OCI-LY1 (cell line): Measurements from ENCODE around the gene AHCY.

ENCODE experiments used
- H2AFZ ChIP-seq: fragments of 200-600 bp; sonication (generic), shearing (Covaris generic); 2 replicates; pipeline ENCODE4 v1.6.0; 2014; ENCODE audit warnings: antibody characterized with exemption, mild to moderate bottlenecking, low read length
- H3F3A ChIP-seq: fragments of 200-600 bp; sonication (generic), shearing (Covaris generic); 2 replicates; pipeline ENCODE4 v1.6.0; 2014; ENCODE audit warnings: mild to moderate bottlenecking, antibody characterized with exemption, low read length, moderate library complexity; ENCODE audit not compliant: insufficient read depth
- H3K27ac ChIP-seq: fragments of 200-600 bp; sonication (generic); 2 replicates; pipeline ENCODE4 v1.5.1; 2014; ENCODE audit warnings: low read length, mixed run types, mild to moderate bottlenecking, low read depth; ENCODE audit not compliant: poor library complexity, severe bottlenecking
- H3K27me3 ChIP-seq: fragments of 200-600 bp; sonication (generic); 2 replicates; pipeline ENCODE4 v1.6.0; 2014; ENCODE audit warnings: antibody characterized with exemption, mild to moderate bottlenecking, low read length, moderate library complexity; ENCODE audit not compliant: insufficient read depth
- H3K36me3 ChIP-seq: fragments of 200-600 bp; sonication (generic); 2 replicates; pipeline ENCODE4 v1.6.1; 2014; ENCODE audit warnings: mild to moderate bottlenecking, antibody characterized with exemption, low read length, moderate library complexity, mixed read lengths; ENCODE audit not compliant: insufficient read depth
- H3K4me1 ChIP-seq: fragments of 200-600 bp; sonication (generic); 2 replicates; pipeline ENCODE4 v1.5.1; 2014; ENCODE audit warnings: mild to moderate bottlenecking, low read length, moderate library complexity; ENCODE audit not compliant: insufficient read depth, severe bottlenecking
- H3K4me2 ChIP-seq: fragments of 200-600 bp; sonication (generic), shearing (Covaris generic); 2 replicates; pipeline ENCODE4 v1.6.1; 2014; ENCODE audit warnings: low read length
- H3K4me3 ChIP-seq: fragments of 200-600 bp; sonication (generic); 2 replicates; pipeline ENCODE4 v1.5.1; 2014; ENCODE audit warnings: low read length, low read depth, mild to moderate bottlenecking, mixed read lengths; ENCODE audit not compliant: poor library complexity, severe bottlenecking
- H3K79me2 ChIP-seq: fragments of 200-600 bp; shearing (Covaris generic); 2 replicates; pipeline ENCODE4 v1.6.1; 2016; ENCODE audit warnings: mixed run types, low read length, mixed read lengths; ENCODE audit not compliant: insufficient read depth
- H3K9ac ChIP-seq: fragments of 200-600 bp; sonication (generic), shearing (Covaris generic); 2 replicates; pipeline ENCODE4 v1.6.1; 2014; ENCODE audit warnings: mild to moderate bottlenecking, low read length, mixed read lengths
- H3K9me2 ChIP-seq: fragments of 200-600 bp; sonication (generic), shearing (Covaris generic); 2 replicates; pipeline ENCODE4 v1.6.1; 2014; ENCODE audit warnings: low read depth, mild to moderate bottlenecking, low read length, mixed read lengths
- H3K9me3 ChIP-seq: fragments of 200-600 bp; shearing (Covaris generic); 2 replicates; pipeline ENCODE4 v1.6.1; 2014; ENCODE audit warnings: low read length, mixed read lengths
- H4K20me1 ChIP-seq: fragments of 200-600 bp; sonication (generic), shearing (Covaris generic); 2 replicates; pipeline ENCODE4 v1.6.0; 2016; ENCODE audit warnings: mild to moderate bottlenecking, low read length; ENCODE audit not compliant: insufficient read depth
- CTCF ChIP-seq: fragments of 200-600 bp; sonication (generic), shearing (Covaris generic); IDR thresholded peaks from 2 replicates; pipeline ENCODE4 v1.5.1; 2017; ENCODE audit warnings: mild to moderate bottlenecking, antibody characterized with exemption, low read length, moderate library complexity, mixed read lengths
- EZH2 ChIP-seq: fragments of 200-600 bp; sonication (generic), shearing (Covaris generic); IDR thresholded peaks from 2 replicates; pipeline ENCODE4 v1.8.0; 2017; ENCODE audit warnings: borderline replicate concordance, mixed run types, mild to moderate bottlenecking, antibody characterized with exemption, low read length, moderate library complexity, mixed read lengths

The AHCY gene

GRCh38 chr20:34285450-34285849 is 17.7 kb downstream of the AHCY start:
- H3K4me2 ChIP-seq, result no peak overlapping the region
- H3K4me3 ChIP-seq, result no peak overlapping the region
- H3K9me2 ChIP-seq, result no peaks in the 10 kb centered on the region
- no peaks in the 10 kb centered on the region for H3K79me2 ChIP-seq
- H3K27ac ChIP-seq, result no peak overlapping the region
- H3K36me3 ChIP-seq, result peaks cover 90% of the 10 kb centered on the region
- no peak overlapping the region for H3K9ac ChIP-seq
- no peaks in the 10 kb centered on the region for H3F3A ChIP-seq
- TF ChIP-seq CTCF (no peak), EZH2 (no peak)
- H3K27me3 ChIP-seq, result no peaks in the 10 kb centered on the region
- H2AFZ ChIP-seq, result no peak overlapping the region
- no peaks in the 10 kb centered on the region for H4K20me1 ChIP-seq
- H3K4me1 ChIP-seq, result no peaks in the 10 kb centered on the region
- H3K9me3 ChIP-seq, result no peaks in the 10 kb centered on the region

GRCh38 chr20:34283844-34284243 is 19.3 kb downstream of the AHCY start:
- Histone ChIP-seq H3K4me1 (no peaks in the 10 kb centered on the region), H3K4me2 (no peak overlapping the region), H2AFZ (no peak overlapping the region), H3K9ac (no peak overlapping the region), H3K4me3 (no peak overlapping the region), H3K36me3 (peaks cover 91% of the 10 kb centered on the region), H3F3A (no peaks in the 10 kb centered on the region), H3K27me3 (no peaks in the 10 kb centered on the region), H3K27ac (no peak overlapping the region), H3K9me3 (no peaks in the 10 kb centered on the region), H3K9me2 (no peaks in the 10 kb centered on the region), H3K79me2 (no peaks in the 10 kb centered on the region), H4K20me1 (no peaks in the 10 kb centered on the region)
- TF ChIP-seq CTCF (no peak), EZH2 (no peak)

- Histone ChIP-seq H2AFZ (no peak overlapping the region), H3F3A (no peaks in the 10 kb centered on the region), H3K27ac (no peak overlapping the region), H3K4me2 (no peak overlapping the region), H3K27me3 (no peaks in the 10 kb centered on the region), H3K36me3 (peaks cover 93% of the 10 kb centered on the region), H3K79me2 (no peaks in the 10 kb centered on the region), H3K4me1 (no peaks in the 10 kb centered on the region), H3K9me2 (no peaks in the 10 kb centered on the region), H3K9ac (no peak overlapping the region), H3K9me3 (no peaks in the 10 kb centered on the region), H3K4me3 (no peak overlapping the region), H4K20me1 (no peaks in the 10 kb centered on the region)
- no peak for TF ChIP-seq CTCF
- TF ChIP-seq EZH2, result no peak
These were observed 21.1 kb downstream of the AHCY start for GRCh38 chr20:34282041-34282440.
